Activated T-cell treated with anti-CD3 and anti-CD28 coated beads for 48 hours (primary cell): ENCODE results near the gene EFR3B.
A peak's percentile ranks its signal among the peaks of the same experiment; 100 is the strongest.
"Not testable (repeated sequence)": the region's sequence is repeated elsewhere in the genome, so short reads cannot be mapped to it uniquely, and the experiment has no call there.

Source experiments
- DNase-seq: peaks from one replicate; pipeline ENCODE4 v3.0.0-alpha.2; 2020; ENCODE audit warnings: low read depth

EFR3B gene

GRCh38 chr2:25105336-25106085 lies 63.6 kb downstream of the EFR3B start:
- DNase-seq, result no peak

- peak; percentile 33 for DNase-seq
Measured at GRCh38 chr2:25109822-25110221, 67.9 kb downstream of the EFR3B start.

GRCh38 chr2:25112113-25112512 lies 70.2 kb downstream of the EFR3B start:
- DNase-seq, result no peak

- DNase-seq, result no peak
Measured at GRCh38 chr2:25115249-25115883, 73.5 kb downstream of the EFR3B start.

- no peak for DNase-seq
Measured at GRCh38 chr2:25115902-25116301, 74.0 kb downstream of the EFR3B start.

GRCh38 chr2:25116956-25117355 lies 75.1 kb downstream of the EFR3B start:
- no peak for DNase-seq

- no peak for DNase-seq
Measured at GRCh38 chr2:25119263-25119662, 77.4 kb downstream of the EFR3B start.

- no peak for DNase-seq
Measured at GRCh38 chr2:25122367-25122766, 80.5 kb downstream of the EFR3B start.

- DNase-seq, result no peak
Measured at GRCh38 chr2:25123682-25124081, 81.8 kb downstream of the EFR3B start.

- DNase-seq, result no peak
Measured at GRCh38 chr2:25125189-25125588, 83.3 kb downstream of the EFR3B start.

- no peak for DNase-seq
Measured at GRCh38 chr2:25125976-25126375, 84.1 kb downstream of the EFR3B start.

- not testable (repeated sequence) for DNase-seq
Measured at GRCh38 chr2:25127071-25127470, 85.2 kb downstream of the EFR3B start.

GRCh38 chr2:25127646-25128045 lies 85.8 kb downstream of the EFR3B start:
- DNase-seq, result no peak

GRCh38 chr2:25129901-25130520 lies 88.1 kb downstream of the EFR3B start:
- no peak for DNase-seq

GRCh38 chr2:25131253-25131566 lies 89.3 kb downstream of the EFR3B start:
- DNase-seq, result no peak

GRCh38 chr2:25131567-25132298 lies 89.9 kb downstream of the EFR3B start:
- DNase-seq, result no peak

GRCh38 chr2:25132299-25132635 lies 90.4 kb downstream of the EFR3B start:
- no peak for DNase-seq

- no peak for DNase-seq
Measured at GRCh38 chr2:25132693-25133092, 90.8 kb downstream of the EFR3B start.

- DNase-seq, result not testable (repeated sequence)
Measured at GRCh38 chr2:25140535-25140934, 98.7 kb downstream of the EFR3B start.

GRCh38 chr2:25141120-25141519 lies 99.2 kb downstream of the EFR3B start:
- DNase-seq, result no peak

GRCh38 chr2:25145803-25146202 lies 103.9 kb downstream of the EFR3B start:
- no peak for DNase-seq

GRCh38 chr2:25146896-25147295 lies 105.0 kb downstream of the EFR3B start:
- no peak for DNase-seq

GRCh38 chr2:25149646-25150045 lies 107.8 kb downstream of the EFR3B start:
- DNase-seq, result no peak
